Lung (tissue), 12 donors: Measurements from ENCODE around the gene DGKH. TPM values are rescaled to one million over a fixed set of nuclear protein-coding genes. Genes with fewer than 3 reads are reported as not detected.

Source experiments
- ATAC-seq: fragments of 200-7000 bp; cut with Tn5 transposase; one replicate; pipeline ENCODE4 v1.9.1; 2020; ENCODE audit warnings: moderate number of reproducible peaks; ENCODE audit not compliant: insufficient read depth, low FRiP score
- DNase-seq, 3 donors: peaks; one replicate each; pipeline ENCODE4 v3.0.0-alpha.2; 2013 to 2017
- H3K27ac ChIP-seq, 2 donors: one replicate each; pipeline ENCODE4 v1.5.1; 2013; ENCODE audit warnings: mild to moderate bottlenecking in 2 of 2, moderate library complexity in 2 of 2, control low read depth in 1 of 2, inconsistent platforms in 1 of 2, low read depth in 1 of 2, low read length in 1 of 2
- H3K27me3 ChIP-seq, 3 donors: one replicate each; pipeline ENCODE4 v1.5.1; 2013; ENCODE audit warnings: low read length in 2 of 3; ENCODE audit not compliant: control insufficient read depth in 3 of 3, insufficient read depth in 3 of 3
- H3K36me3 ChIP-seq, 4 donors: one replicate each; pipeline ENCODE4 v1.5.1; 2013; ENCODE audit warnings: low read length in 4 of 4, mild to moderate bottlenecking in 1 of 4, moderate library complexity in 1 of 4; ENCODE audit not compliant: control insufficient read depth in 4 of 4, insufficient read depth in 4 of 4
- H3K4me1 ChIP-seq, 5 donors: one replicate each; pipeline ENCODE4 v1.5.1; 2013; ENCODE audit warnings: low read length in 5 of 5, mild to moderate bottlenecking in 2 of 5, moderate library complexity in 1 of 5; ENCODE audit not compliant: control insufficient read depth in 5 of 5, insufficient read depth in 5 of 5
- H3K4me3 ChIP-seq: one replicate; pipeline ENCODE4 v1.5.1; 2013; ENCODE audit warnings: mild to moderate bottlenecking, control low read depth, moderate library complexity
- H3K9ac ChIP-seq, 2 donors: one replicate each; pipeline ENCODE4 v1.5.1; 2013; ENCODE audit warnings: low read length in 2 of 2, control low read depth in 1 of 2; ENCODE audit not compliant: insufficient read depth in 1 of 2
- H3K9me3 ChIP-seq, 4 donors: one replicate each; pipeline ENCODE4 v1.5.1; 2013; ENCODE audit warnings: low read length in 3 of 4, mild to moderate bottlenecking in 1 of 4, moderate library complexity in 1 of 4; ENCODE audit not compliant: control insufficient read depth in 4 of 4, insufficient read depth in 3 of 4
- WGBS, 2 donors: extraction: QIAGEN DNeasy Blood & Tissue Kit; methylation state at CpG; one replicate each; pipeline ENCODE4 v1.1.7; 2013; 5-methylcytosine and 5-hydroxymethylcytosine counted together
- polyA plus RNA-seq, 2 donors: library from polyadenylated mRNA; stranded (reverse); fragments of 200-250 nt; gene quantifications; one replicate each; pipeline ENCODE4 v1.2.1, GENCODE V29; 2013
- total RNA-seq, 2 donors: library from RNA; depleted of rRNA in 1 of 2; stranded (reverse); fragments of >200 nt in 1 of 2; gene quantifications; one replicate each; pipeline ENCODE4 v1.2.1, GENCODE V29; 2014 to 2021
- TF ChIP-seq, protein P1 (sequence below): IDR thresholded peaks from 2 replicates; pipeline ENCODE4 v1.5.1; 2012; ENCODE audit warnings: mild to moderate bottlenecking; ENCODE audit errors: control extremely low read depth, extremely low read depth
- donor health status: control.
- donor health status: control.
- donor health status: Bipolar disorder and iron deficiency.
- donor health status: healthy.
- donor health status: DM: yes; HTN: yes; CAD: no.

DGKH gene
- total and polyA plus RNA-seq, 4 donors: 2.2 to 33.1 (median 11.4) TPM

DNA sequence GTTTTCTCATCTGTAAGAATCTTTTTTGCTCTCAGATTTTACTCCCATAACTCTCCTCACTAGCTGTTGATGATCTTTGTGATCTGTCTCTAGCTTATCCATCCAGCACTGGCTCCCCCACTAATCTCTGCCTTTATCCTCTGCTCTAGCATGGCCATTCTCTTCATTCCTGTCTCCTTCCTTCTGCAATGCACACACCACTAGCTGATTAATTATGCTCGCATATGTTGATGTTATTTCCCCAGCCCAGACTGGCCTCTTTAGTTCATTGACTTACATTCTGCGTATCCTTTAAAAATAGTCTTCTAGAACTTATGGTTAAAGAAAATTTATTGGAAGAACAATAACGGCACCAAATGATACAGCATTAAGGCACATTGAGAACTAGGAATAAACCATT lies 52.5 kb downstream of the DGKH start:
- no peaks in the 10 kb centered on the region for H3K27me3 ChIP-seq
- WGBS, 2 donors: 95 to 96% methylated on average over 3 of the region's 3 CpGs

DNA sequence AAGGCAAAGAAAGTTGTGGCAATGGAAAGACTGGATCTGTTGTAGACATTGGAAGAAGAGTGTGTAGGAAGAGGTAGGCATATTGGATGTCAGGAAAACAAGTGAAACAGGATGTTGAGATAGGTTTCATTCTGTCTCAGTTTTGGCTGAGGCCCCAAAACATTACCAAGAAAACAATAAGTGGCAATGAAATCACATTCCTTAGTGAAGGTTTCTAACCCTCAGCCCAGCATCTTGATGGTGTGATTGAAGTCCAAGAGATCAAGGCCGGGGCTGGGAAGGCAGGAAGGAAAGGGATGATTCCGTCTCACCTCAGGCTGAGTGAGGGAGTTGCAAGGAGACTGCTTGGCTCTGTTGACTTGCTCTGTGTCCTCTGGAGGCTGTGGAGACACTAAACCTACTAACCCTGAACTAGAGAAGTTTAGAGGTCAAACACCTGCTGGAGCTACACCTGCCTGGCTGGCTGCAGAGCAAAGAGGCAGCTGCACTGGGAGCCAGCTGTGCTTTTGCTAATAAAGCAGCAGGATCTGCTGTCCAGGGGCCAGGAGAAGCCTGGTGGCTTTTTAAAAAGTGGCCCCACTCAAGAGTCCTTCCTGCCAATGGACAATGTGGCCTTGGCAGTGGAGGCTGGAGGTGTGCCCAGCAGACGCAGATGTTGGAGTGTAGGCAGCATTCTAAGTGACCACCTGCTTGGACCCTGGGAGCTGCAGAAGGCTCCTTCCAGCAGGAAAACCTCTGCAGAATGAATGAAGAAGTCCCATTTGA lies 53.6 kb downstream of the DGKH start:
- TF ChIP-seq, protein P1, sequence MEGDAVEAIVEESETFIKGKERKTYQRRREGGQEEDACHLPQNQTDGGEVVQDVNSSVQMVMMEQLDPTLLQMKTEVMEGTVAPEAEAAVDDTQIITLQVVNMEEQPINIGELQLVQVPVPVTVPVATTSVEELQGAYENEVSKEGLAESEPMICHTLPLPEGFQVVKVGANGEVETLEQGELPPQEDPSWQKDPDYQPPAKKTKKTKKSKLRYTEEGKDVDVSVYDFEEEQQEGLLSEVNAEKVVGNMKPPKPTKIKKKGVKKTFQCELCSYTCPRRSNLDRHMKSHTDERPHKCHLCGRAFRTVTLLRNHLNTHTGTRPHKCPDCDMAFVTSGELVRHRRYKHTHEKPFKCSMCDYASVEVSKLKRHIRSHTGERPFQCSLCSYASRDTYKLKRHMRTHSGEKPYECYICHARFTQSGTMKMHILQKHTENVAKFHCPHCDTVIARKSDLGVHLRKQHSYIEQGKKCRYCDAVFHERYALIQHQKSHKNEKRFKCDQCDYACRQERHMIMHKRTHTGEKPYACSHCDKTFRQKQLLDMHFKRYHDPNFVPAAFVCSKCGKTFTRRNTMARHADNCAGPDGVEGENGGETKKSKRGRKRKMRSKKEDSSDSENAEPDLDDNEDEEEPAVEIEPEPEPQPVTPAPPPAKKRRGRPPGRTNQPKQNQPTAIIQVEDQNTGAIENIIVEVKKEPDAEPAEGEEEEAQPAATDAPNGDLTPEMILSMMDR: no peak
- ATAC-seq (no peak), DNase-seq (no peak)
- WGBS, 2 donors: 64 to 74% methylated on average over 3 of the region's 3 CpGs
- no peaks in the 10 kb centered on the region for H3K36me3 ChIP-seq
- H3K27ac ChIP-seq: no peak overlapping the region
- H3K9ac ChIP-seq: no peak overlapping the region
- H3K9me3 ChIP-seq: peaks cover 0 to 3% (median 0%) of the 10 kb centered on the region in 4 donors
- H3K27me3 ChIP-seq: no peaks in the 10 kb centered on the region
- H3K4me3 ChIP-seq: no peak overlapping the region
- peaks cover 0 to 9% (median 0%) of the 10 kb centered on the region in 5 donors for H3K4me1 ChIP-seq

More for the DNA sequence above, 52.5 kb downstream of the DGKH start:
- TF ChIP-seq, protein P1: no peak
- Histone ChIP-seq H3K4me1 (peaks cover 0 to 9% (median 0%) of the 10 kb centered on the region in 5 donors), H3K36me3 (no peaks in the 10 kb centered on the region), H3K27ac (no peak overlapping the region), H3K9me3 (peaks cover 0 to 3% (median 0%) of the 10 kb centered on the region in 4 donors), H3K9ac (no peak overlapping the region), H3K4me3 (no peak overlapping the region)
- ATAC-seq (no peak), DNase-seq (no peak)

- Histone ChIP-seq H3K9ac (no peak overlapping the region), H3K36me3 (no peaks in the 10 kb centered on the region), H3K4me3 (no peak overlapping the region), H3K27ac (no peak overlapping the region), H3K4me1 (peaks cover 0 to 7% (median 0%) of the 10 kb centered on the region in 5 donors), H3K9me3 (peaks cover 0 to 3% (median 0%) of the 10 kb centered on the region in 4 donors), H3K27me3 (no peaks in the 10 kb centered on the region)
- WGBS, 2 donors: 86 to 95% methylated on average over 5 of the region's 5 CpGs
- no peak for DNase-seq
- no peak for ATAC-seq
- TF ChIP-seq, protein P1: no peak
Observed at GRCh38 chr13:42102961-42103865, 54.8 kb downstream of the DGKH start.
